GM04503 (cell line): ENCODE results near the gene CGB2.
"Not testable (repeated sequence)": the region's sequence is repeated elsewhere in the genome, so short reads cannot be mapped to it uniquely, and the experiment has no call there.

Experiments used
- DNase-seq: peaks from one replicate; pipeline ENCODE4 v3.0.0-alpha.2; 2012; ENCODE audit warnings: low read depth

Gene CGB2

DNA sequence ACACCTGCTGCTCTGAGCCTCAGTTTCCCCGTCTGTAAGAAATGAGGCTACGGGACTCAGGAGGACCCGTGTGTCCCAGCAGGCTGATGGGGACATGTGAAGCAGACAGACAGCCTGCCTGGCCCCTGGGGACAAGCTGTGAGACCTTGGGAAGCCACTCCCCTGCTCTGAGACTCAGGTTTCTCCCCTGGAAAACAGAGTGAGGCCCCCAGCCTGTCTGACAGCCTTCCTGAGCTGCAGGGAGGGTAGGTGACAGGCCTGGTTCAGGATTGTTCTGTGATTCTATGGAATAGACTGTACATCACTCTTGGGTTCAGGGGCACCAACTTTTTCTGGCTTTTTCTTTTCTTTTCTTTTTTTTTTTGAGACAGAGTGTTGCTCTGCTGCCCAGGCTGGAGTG lies 35.9 kb downstream of the CGB2 start:
- no peak for DNase-seq

DNA sequence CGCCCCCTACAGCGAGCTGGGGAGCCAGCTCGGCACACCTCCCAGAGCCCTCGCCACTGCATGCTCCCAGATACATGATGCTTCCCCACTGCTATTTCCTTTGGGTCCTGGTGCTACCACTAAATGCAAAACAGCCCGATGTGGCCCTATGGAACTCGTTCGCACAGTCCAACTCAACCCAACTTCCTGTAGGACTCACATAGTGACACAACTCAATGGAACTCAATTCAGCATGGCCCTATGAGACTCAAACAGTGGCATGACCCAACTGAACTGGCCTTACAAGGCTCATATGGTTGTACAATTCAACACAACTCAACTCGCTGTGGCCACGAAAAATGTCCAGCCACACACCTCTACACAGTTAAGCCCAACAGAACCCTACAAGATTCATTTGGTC lies 37.3 kb downstream of the CGB2 start:
- no peak for DNase-seq

DNA sequence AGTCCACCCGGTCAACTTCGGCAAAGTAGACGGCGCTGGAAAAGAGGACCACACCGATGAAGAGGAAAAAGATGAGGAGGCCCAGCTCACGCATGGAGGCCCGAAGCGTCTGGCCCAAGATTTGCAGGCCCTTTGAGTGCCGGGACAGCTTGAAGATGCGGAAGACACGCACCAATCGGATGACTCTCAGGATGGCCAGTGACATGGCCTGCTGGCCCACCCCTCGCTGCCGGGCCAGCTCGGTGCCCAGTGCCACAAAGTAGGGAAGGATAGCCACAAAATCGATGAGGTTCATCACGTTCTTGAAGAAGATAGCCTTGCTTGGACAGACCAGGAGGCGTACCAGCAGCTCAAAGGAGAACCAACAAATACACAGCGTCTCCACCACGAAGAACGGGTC lies 38.7 kb downstream of the CGB2 start:
- DNase-seq = no peak

- DNase-seq = no peak
Observed at GRCh38 chr19:49071860-49072547, 40.3 kb downstream of the CGB2 start.

DNA sequence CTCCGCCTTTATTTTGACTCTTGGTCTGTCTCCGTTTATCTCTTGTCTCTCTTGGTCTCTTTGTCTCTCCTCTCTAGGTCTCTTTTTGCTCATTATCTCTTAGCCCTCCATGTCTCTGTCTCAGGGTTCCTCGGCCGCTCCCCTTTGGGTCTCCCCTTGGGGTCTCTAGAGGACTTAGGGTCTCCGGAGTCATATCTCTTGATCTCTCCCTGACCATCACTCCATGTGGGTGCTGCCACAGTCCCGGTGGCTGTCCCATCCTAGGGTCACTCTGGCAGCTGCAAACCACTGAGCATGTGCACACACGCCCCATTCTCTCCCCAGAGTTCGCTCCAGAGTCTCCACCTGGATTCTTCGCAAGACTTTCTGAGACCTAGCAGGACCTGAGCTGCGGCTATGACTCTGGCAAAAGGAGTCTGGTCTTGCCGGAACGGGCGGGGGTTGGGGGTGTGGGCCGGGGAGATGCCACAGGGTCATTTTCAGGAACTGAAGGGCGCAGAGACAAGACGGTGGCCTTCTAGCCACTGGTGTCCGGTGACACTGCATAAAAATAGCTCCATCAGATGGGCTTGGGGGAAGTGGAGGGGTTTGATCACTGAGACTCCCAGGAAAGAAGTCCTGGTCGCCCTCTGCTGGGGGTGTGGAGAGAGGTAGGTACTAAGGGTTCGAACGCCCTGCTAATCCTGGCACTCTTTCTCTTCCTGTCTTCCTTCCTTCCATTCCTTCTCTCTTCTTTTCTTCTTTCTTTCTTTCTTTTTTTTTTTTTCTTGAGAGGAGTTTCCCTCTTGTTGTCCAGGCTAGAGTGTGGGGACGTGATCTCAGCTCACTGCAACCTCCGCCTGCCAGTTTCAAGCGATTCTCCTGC lies 42.1 kb downstream of the CGB2 start:
- no peak for DNase-seq

DNA sequence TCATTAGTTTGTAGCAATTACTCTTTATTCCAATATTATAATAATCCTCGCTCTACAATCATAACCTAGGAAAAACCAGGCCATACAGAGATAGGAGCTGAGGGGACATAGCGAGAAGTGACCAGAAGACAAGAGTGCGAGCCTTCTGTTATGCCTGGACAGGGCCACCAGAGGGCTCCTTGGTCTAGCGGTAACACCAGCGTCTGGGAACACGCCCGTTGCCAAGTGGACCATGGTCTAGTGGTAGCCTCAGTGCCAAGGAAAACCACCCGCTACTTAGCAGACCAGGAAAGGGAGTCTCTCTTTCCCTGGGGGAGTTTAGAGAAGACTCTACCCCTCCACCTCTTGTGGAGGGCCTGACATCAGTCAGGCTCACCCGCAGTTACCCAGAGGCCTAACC lies 43.2 kb downstream of the CGB2 start:
- DNase-seq = not testable (repeated sequence)

- no peak for DNase-seq
Observed at GRCh38 chr19:49080392-49080791, 48.7 kb downstream of the CGB2 start.

- DNase-seq = no peak
Observed at GRCh38 chr19:49081273-49081672, 49.6 kb downstream of the CGB2 start.
